Iris pigment epithelial cell (primary cell): ENCODE data around the gene AMN.

ENCODE experiments used
- DNase-seq: peaks from one replicate; pipeline ENCODE4 v3.0.0-alpha.2; 2011; ENCODE audit warnings: low read depth

The AMN gene

DNA sequence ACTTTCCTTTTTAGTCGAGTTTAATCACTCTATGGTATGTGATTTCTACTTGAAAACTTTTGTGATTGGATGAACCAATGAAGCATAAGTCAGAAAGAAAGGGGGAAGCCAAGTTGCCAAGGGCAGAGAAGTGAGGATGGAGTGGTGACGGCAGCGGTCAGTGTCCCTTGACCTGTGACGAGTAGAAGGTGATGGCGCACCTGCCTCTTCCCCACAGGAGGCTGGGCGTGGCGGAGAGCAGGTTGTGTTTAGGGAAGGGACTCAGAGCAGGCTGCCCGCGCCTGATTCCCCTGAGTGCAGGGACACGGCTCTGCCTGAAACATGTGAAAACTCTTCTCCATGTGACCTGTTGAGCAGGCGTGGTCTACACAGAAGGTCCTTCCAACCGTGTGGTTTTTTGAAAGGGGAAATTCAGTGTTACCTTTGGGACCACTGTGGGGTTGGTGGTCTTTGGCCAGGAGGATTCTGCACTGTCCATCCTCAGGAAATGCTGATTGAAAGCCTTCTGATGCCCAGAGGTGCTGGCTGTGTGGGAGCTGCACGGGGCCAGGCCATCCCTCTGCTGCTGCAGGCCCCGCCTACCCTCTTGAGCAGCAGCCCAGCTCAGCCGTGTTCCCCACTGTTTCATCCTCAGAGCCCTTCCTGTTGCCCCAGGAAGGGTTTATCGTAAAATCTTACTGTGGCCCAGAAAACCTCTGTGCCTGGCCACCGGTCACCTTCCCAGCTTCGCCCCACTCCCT, 23.5 kb upstream of the AMN start:
- no peak for DNase-seq

DNA sequence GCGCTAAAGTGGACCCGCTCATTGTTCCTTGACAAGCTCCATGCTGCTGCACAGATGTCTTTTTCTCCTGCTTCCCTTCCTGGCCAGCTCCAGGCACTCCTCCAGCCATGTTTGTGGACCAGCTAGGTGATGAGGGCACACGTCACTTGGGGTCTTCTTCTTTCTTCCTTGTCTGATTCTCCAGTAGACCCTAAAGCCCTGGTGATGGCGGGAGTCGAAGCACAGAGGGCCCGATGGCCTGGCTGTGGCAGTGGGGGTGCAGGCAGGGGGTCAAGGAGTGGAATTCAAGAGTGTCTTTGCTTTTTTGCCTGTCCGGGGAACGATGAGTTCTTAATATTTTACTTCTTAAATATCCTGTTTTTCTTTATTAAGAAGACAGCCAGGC, 23.0 kb upstream of the AMN start:
- DNase-seq: no peak

DNA sequence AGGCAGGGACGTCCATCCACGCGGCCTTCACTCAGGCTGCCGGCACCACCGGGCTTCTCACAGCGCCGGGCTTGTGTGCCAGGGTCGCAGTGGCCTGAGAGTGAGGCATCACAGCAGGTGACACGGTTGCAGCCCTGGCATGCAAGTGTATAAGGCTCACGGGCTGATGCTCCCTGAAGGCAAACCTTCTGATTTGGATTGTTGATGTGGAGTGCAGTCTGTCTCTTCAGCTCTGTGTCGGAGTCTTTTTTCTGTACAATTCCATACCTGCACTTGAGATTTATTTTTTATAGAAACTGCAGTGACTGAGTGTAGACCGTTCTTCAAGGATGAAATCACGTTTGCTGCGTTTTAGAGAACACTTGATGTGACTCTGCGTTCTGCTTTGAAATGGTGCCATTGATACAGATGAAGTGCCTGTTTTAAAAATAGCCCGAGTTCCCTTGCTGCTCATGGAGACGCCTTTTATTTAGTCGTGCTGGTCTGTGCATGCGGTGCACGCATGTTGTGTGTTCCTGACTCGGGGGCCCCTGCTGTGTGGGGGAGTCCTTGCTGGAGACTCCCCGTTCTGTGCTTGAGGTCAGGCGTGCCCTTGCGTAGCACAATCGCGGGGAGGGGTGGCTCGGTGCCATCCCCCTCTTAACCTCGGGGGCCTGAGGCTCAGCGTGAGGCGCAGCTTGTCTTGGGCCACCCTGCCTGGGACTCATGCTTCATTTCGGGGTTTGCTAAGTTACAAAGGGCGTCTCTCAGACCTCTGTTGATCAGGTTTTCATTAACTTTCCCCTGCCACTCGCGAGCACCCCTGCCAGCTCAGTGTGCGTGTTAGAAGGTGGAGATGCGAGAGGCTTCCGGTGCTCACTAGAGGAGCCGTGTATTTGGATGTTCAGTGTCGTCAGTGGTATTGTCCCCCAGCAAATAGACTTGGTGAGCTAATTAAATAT, 21.6 kb upstream of the AMN start:
- no peak for DNase-seq

DNA sequence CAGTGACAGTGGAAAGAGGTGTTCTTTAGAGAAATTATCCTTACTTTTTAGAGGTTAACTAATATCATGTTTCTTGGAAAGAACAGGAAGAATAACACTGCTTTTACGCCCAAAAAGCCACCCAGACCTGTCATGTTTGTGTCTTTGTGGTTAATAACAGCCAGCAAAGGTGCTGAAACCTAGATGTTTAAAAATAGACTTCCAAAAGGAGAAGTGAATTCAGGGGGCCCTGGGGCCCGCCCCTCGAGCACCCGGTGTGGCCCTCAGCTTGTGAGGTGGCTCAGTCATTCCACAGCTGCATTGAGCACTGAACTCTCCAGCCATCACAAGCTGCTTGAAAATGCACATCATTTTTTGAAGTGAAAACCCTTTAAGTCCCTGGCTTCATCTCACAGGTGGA, 20.8 kb upstream of the AMN start:
- no peak for DNase-seq

DNA sequence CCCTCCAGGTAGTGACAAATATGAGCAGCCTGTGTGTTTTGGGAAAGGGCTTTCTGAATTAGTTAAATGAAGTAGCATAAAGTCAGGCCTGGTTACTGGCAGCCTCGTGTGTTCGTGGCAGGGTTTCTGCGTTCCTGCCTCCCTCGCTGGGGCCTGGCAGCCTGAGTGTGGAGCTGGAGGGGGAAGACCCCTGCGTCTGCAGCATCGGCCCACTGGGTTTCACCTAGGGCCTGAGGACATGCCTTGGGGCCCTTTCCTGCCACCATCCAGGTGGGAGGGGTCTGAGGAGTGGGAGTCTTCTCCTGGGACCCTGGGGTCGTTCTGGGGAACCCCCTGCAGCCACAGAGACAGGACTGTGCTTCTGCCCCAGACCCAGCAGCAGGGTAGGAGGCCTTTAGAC, 20.4 kb upstream of the AMN start:
- DNase-seq: no peak

DNA sequence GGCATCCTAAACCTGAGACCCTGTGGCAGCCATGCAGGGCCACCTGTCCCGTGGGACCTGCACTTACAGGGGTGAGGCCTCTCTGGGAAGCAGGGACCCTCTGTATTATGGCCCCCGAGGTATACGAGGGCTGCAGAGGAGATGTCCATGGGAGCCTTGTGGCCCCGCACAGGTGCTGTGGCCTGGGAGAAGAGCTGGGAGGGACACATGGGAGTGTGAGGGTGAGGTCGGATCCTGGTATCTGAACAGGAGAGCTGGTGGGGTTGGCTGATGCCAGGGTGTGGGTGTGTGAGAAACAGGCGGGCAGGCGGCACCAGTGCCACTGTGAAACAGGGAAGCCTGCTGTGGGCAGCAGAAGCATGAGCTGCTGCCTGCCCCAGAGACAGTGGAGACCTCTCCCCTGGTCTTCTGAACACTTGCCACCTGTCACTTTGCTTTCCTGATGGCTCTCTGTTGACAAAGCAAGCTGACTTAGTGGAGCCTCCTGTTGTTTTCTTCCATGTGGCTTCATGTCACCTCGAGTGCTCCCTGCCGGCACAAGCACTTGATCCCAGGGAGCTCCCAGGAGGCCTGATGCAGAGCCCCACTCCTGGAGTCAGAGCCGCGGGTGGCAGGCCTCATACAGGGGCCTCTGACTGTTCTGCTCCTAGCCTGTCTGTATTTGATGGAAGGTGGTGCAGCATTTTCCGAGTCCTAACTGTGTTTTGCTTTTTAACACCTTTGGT, 19.8 kb upstream of the AMN start:
- no peak for DNase-seq

DNA sequence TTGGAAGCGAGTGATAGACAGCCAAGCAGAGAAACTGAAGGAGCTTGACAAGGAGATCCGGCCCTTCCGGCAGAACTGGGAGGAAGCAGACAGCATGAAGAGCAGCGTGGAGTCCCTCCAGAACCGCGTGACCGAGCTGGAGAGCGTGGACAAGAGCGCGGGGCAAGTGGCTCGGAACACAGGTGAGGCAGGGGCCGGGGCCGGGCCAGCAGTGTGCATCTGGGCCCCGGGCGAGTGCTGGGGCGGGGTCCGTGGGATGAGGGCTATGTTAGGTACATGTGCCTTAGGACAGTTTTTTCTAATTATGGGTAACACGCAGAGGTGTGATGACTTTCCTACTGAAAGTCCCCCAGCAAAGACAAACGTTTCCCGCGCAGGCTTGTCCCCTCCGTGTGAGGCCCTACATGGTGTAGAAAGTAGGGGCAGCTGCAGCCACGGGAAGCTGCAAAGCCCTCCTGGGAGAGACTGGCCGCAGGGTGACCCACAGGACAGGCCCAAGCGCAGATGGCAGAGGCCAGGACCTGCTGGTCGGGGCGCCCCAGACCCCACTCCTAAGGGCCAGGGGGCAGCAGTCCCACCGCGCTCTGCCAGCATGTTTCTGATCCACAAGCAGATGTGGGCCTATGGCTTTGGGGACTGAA, 19.1 kb upstream of the AMN start:
- no peak for DNase-seq

DNA sequence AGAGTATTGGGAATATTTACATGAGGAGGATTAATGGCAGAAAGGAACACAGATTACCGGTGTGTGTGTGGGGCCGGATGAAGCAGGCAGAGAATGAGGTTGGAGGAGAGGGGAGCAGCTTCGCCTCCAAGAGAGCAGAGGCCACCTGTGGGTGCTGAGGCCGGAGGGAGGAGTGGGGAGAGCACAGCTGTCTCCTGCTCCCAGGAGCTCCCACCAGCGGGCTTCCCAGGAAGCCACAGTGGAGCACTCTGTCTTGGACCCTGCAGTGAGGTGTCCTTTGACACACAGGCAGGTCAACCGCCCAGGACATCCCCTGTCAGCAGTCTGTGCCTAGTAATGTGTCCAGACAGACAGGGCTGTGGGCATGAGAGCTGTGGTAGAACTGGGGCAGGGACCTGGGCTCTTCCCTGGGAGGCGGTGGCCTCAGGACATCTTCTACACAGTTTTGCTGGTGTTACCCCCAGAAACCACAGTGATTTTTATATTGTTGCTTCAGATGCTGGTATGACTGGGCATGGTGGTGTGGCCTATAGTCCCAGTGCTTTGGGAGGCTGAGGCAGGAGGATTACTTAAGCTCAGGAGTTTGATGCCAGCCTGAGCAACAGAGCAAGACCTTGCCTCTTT, 18.5 kb upstream of the AMN start:
- no peak for DNase-seq

DNA sequence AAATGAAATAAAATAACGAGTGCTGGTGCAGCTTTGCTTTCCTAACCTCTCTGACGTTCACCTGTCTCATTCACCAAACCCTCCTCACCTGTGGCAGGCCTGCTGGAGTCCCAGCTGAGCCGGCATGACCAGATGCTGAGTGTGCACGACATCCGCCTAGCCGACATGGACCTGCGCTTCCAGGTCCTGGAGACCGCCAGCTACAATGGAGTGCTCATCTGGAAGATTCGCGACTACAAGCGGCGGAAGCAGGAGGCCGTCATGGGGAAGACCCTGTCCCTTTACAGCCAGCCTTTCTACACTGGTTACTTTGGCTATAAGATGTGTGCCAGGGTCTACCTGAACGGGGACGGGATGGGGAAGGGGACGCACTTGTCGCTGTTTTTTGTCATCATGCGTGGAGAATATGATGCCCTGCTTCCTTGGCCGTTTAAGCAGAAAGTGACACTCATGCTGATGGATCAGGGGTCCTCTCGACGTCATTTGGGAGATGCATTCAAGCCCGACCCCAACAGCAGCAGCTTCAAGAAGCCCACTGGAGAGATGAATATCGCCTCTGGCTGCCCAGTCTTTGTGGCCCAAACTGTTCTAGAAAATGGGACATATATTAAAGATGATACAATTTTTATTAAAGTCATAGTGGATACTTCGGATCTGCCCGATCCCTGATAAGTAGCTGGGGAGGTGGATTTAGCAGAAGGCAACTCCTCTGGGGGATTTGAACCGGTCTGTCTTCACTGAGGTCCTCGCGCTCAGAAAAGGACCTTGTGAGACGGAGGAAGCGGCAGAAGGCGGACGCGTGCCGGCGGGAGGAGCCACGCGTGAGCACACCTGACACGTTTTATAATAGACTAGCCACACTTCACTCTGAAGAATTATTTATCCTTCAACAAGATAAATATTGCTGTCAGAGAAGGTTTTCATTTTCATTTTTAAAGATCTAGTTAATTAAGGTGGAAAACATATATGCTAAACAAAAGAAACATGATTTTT, 17.1 kb upstream of the AMN start:
- DNase-seq: no peak

DNA sequence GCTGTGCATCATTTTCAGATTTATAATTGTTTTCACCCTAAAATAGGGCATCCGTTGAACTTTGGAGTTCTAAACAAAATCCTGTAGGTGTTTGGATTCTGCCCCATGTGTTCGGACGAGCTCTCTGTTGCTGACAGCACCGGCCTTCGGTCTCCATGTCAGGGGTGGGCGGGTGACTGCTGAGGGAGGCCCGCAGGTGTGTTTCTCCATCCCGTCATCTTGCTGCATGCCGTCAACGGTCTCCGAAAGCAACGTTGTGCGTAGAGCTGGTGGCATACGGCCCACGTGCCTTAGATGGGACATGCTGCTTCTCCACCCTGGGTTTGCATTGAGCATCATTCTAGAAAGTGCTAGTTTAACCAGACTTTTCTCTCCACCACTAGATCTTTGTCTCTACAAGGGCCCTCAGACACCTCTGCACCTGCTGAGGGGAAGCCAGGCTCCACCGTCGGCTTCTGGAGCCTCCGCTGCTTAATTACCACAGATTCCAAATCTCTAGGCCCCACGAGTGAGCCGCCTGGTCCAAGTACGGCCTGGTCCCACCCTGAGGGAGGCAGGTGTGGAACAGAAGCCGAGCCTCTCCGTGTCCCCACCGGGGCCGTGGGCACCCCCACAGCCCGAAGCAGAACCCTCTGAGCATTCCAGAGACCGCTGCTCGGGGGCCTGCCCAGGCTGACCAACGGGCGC, 15.7 kb upstream of the AMN start:
- no peak for DNase-seq

DNA sequence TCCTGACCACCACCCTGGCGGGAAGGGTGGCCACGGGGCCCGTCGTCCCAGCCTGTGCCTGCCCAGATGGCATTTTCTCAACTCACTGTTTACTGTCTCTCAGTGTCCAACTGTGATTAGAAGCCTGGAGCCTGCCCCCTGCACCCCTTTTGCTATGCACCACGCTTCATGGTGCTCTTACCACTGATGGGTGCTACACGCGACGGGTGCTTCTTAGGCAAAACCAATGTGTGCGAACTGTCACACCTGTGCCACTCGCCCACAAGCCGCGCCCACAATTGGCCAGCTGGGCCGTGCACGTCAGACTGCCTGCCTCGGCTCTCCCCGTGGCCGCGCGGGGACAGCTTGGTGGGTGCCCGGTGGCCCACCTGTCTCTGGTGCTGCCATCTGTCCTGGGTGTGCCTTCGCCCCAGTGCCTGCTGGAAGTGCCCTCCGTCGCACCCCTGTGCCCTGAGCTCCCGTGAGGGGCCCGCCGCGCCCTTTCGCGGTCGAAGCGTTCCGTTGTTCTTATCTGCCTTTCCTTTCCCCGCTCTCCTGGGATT, 15.1 kb upstream of the AMN start:
- DNase-seq: no peak

DNA sequence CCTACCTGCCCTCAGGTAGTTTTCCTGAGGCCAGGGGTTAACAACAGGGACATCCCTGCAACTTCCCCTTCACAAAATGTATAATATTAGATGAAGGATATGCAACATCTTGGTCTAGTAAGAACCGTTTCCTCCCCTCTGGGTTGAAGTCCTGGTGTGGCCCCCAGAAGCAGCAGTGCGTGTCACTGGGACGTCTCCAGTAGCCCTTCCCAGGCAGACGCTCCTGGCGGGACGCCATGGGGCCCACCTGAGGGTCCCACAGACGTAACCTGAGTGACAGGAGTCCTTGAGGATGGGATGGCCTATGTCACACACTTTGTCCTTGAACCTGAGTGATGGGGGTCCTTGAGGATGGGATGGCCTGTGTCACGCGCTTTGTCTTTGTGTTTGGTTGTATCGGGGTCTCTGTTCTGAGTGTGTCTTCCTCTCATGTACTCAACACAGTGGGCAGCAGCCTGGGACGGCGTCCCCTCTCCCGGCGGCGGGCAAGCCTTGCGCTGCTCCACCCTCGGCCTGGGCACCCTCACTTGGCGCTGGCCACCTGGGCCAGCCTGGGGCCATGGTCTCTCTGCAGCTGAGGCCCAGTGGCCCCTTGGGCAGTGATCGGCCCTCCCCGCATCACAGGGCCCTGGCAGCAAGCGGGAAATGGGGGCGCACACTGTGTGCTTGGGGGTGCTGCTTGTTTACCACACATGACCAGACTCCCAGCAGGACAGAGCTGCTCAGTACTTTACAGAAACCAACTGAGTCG, 14.3 kb upstream of the AMN start:
- DNase-seq: no peak

DNA sequence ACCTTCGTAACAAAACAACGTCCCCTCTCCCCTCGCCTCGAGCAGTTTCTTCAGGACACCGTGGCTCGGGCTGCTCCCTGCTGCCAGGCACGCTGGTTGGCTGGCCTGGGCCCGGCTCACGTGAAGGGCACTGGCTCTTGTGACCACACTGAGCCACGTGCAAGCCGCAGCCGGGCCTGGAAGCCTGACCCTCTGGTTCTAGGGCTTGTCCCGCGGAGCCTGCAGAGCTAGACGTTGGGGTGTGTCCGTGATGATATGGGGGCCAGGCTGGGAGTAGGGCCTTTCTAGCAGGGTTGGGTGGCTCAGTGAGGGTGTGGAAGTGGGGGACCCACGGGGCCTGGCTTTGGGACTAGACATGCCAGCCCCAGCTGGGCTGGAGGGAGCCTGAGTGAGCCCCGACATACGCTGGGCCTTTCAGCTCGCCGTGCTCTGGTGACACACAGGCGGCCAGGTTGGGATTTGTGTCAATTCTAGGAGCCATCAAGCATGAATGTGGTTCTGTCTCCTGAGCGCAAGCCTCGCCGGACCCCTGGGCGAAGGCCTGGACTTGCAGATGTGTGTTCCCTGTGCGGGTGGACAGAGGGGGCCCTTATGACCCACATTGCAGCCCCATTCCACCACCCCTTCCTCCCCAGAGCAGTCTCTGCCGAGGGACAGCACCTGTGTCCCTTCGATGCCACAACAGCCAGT, 13.6 kb upstream of the AMN start:
- no peak for DNase-seq

DNA sequence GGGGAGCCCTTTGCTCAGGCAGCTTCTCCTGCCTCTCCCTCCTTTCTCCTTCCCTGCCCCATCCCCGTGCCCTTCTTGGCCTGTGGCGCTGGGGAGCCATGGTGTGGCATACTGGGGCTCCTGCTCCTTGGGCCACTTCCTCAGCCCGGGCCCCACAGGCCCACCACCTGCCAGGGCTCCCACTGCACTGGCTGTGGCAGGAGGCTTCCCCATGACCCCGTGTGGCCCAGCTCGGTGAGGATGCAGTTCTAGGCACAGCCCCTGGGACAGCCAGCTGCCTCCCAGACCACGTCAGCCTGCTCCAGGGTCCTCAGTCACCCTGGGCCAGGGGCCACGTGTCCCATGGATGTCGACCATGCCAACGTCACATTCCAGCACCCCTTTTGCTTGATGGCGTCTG, 13.0 kb upstream of the AMN start:
- no peak for DNase-seq

DNA sequence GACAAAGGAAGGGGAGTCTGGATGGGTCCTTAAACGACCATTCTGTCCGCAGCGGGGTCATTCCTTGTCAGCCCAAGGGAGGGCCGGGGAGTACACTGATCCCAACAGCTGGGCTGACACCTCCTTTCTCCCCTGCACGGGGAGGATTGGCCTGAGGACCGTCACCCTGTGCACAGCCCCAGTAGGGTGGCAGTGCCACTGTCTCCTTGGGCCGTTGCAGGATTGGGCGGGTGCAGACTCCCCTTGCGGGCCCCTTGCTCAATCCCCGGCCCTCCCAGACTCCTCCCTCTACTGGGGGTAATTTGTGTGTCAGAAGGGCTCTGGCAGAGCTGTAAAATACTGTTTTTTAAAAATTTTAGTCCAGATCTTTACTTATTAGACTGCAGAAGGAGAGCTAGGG, 12.6 kb upstream of the AMN start:
- DNase-seq: no peak

DNA sequence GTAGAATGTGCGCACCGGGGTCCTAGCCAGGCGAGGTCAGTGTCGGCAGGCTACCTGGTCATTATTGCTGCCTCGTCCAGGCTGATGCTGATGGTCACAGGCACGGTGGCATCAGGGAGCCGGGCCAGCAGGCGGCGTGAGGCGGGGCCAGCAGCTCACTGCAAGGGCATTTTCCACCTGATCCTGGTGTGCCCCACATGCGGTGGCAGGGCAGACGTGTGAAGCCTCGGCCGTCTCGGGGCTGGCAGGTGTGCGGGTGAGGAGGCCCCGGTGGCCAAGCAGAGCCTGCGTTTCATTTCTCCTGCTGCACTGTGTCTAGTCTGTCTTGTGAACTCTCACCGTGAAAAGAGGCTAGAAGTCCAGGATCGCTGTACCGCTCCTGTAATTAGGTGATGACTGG, 12.0 kb upstream of the AMN start:
- DNase-seq: no peak

DNA sequence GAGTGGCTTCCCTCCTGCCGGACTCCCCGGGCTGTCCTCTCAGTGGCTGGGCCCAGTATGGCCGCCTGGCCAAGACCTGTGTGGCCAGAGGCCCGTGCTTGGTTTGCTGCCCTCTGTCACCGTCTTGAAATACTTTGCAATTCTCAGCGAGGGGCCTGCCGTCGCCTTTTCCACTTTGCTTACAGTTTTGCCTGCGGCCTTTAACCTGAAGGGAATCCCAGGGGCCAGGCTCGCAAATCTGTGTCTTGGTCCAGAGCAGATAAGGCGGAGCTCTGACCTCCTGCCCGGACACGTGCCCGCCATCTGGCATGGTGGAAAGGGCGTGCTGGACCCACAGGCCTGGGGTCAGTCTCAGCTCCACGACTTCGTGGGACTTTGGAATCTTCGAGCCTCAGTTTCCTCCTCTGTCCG, 10.9 kb upstream of the AMN start:
- DNase-seq: no peak

DNA sequence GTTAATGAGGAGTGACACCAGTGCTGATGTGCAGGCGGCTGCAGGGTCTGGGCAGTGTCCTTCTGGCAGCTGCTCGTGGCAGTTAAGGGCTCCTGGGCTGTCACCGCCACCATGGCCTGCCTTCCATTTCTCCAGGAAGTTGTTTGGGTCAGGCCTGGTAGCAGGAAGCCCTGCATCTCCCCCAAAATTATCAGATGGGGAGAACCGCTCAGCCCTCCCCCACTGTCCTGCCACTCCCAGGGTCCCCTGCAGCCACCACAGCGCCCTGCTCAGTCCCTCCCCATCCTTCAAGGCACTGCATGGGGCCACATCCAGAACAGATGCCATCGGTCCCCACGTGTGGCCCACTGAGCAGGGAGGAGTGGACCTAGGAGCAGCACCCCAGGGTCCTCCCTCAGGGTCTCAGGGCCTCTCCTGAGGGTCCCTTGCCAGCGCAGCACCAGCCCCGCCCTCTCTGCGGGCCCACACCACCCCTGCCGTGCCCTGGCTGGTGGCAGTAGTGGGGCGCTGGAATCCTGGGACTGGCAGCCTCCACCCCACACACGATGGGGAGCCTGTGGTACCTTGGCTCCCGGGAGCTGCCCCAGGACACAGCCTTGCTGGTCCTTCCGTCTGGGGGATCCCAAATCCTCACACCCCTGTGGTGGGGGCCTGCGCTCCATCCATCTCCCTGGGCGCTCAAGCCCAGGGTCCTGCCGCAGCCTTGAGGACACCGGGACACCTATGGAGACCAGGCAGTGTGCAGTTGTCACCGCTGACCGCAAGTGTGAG, 10.3 kb upstream of the AMN start:
- no peak for DNase-seq
